LNCAP (cell line): Measurements from ENCODE around the gene PF4V1.

Source experiments
- TF ChIP-seq, protein P1 (sequence below): fragments of 450-650 bp; IDR thresholded peaks from 2 replicates; pipeline ENCODE4 v1.5.1; 2017; ENCODE audit warnings: mild to moderate bottlenecking

The PF4V1 gene

DNA sequence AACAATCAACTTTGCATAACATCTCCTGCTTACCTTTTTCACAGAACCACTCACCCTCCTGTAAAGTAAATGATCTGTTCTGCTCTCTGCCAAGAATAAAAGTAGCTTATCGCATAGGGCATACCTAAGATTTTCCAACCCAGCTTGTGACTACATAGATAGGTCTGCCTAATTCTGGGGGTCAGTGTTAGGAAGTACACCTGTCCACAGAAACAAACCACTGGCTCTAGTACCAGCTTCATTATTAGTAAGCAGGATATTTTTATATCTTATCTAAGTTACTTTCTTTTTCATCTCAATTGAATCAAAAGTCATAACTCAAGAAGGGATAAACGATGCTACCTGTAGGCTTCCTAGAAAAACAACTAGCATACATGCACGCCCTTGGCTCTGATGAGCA, 39.9 kb downstream of the PF4V1 start:
- TF ChIP-seq, protein P1, sequence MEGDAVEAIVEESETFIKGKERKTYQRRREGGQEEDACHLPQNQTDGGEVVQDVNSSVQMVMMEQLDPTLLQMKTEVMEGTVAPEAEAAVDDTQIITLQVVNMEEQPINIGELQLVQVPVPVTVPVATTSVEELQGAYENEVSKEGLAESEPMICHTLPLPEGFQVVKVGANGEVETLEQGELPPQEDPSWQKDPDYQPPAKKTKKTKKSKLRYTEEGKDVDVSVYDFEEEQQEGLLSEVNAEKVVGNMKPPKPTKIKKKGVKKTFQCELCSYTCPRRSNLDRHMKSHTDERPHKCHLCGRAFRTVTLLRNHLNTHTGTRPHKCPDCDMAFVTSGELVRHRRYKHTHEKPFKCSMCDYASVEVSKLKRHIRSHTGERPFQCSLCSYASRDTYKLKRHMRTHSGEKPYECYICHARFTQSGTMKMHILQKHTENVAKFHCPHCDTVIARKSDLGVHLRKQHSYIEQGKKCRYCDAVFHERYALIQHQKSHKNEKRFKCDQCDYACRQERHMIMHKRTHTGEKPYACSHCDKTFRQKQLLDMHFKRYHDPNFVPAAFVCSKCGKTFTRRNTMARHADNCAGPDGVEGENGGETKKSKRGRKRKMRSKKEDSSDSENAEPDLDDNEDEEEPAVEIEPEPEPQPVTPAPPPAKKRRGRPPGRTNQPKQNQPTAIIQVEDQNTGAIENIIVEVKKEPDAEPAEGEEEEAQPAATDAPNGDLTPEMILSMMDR: no peak

DNA sequence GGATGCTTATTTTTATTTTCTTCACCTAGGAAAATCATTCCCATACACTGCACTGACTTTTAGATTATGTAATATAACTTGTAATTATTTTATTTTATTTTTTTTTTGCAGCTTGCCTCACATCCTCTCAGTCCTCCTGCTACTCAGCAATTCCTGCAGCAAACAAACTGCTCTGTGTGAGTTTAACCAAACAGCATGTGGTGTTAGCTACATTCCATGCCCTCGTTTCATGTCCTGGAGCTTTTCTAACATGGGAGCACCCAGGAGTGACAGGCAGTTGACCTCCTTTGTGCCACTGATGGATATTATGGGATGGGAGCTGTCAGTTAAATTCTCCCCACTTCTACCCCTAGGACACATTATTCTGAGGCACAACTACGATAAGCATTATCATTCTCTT, 40.9 kb downstream of the PF4V1 start:
- TF ChIP-seq, protein P1: no peak

DNA sequence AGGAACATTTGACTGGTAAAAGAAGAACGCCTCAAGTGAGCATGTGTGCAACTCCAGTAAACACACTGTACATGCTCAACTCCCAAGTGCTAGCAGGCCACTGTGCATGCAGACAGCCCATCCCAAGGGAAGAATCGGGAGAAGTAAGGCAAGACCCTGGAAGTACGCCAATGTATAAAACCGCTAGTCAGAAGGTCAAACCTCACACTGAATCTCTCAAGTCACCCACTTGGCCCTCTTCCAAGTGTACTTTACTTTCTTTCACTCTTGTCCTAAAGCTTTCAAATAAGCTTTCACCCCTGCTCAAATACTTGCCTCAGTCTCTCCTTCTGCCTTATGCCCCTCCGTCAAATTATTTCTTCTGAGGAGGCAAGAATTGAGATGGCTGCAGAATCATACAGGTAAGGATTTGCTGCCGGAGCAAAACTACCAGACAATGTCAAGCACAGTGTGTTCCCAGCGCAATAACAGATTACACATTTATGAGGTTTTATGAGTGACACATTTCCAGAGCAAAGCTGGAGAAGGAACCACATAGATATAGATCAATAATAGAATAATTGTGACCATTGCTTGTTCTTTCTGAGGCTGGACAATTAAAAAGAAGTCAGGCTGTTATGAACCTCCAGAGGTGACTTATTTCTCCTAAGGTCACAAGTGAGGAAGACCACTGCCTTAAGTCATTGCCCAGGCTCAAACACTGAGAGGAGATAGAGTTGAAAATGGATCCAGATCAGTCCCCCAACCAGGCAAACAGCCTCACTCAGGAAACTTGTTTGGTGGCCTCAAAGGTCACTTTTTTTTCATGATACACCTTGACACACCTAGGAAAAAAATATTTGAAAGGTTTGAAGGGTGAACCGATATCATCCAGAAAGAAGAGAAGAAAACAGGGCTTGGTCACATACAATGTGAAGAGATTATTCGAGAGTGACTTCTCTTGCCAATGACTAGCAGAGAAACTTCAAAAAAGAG, 42.4 kb downstream of the PF4V1 start:
- TF ChIP-seq, protein P1: no peak

DNA sequence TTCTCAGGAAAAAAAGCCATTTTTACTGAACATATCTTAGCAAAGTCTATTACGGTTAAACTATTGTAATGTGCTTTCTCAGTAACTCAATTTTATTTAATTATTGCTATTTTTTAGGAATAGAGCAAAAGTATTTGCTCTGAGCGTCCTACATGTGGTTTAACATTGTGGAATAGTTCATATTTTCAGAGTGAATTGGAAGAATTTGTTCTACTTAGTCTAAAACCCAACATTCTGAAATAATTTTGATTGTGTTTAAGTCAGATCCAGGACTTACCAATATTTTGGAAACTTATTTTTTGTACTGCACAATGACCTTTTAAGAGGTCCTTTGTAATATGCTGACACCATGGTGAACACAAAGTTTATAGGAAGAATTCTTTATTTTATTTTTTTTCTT, 43.3 kb downstream of the PF4V1 start:
- TF ChIP-seq, protein P1: no peak

DNA sequence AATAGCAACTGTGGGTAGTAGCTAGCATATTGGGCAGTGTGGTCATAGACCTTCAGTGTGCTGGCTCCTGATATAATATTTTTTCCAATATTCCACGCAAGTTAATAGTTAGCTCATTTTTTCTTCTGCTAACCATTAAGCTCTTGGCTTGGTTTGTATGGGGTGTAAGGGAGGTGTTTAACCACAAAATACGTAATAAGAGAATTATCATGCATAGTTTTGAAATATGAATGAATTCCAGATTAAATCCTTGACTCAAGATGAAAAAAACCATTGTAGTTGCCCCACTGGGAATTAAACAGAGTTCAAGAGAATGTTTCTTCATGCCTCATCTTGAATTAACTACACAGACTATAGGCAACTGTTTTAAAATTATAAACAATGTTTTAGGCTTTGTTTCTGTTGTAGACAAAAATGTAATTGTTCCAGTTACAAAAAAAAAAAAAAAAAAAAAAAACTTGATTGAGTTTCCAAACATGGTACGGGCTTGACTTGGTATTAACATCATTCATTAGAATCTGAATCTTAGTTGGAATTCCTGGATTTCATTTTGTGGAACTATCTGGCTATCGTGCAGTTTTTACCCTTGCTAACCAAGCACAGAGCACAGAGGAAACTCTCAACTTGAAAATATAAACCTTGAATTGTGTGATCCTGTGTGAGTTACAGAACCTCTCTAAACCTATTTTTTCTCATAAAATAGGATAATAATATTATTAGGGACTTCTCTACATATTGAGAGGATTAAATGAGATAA, 44.5 kb downstream of the PF4V1 start:
- TF ChIP-seq, protein P1: no peak

DNA sequence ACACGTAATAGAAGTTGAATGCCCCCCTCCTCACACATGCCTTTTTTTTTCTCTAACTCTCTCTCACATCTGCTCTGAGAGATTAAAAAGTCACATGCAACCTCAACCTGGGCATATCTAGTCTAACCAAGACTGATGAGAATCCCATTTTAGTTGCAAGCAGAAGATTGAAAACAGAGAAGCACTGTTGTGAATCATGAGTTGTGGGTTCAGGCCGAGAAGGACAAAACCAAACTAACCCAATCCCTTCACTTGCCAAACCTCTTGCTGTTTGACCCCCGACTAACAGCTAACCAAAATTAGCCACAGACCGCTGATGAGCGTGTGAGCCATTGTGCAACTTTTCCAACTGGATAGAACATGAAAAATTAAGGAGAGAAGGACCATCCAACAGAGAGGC, 47.9 kb downstream of the PF4V1 start:
- TF ChIP-seq, protein P1: no peak

DNA sequence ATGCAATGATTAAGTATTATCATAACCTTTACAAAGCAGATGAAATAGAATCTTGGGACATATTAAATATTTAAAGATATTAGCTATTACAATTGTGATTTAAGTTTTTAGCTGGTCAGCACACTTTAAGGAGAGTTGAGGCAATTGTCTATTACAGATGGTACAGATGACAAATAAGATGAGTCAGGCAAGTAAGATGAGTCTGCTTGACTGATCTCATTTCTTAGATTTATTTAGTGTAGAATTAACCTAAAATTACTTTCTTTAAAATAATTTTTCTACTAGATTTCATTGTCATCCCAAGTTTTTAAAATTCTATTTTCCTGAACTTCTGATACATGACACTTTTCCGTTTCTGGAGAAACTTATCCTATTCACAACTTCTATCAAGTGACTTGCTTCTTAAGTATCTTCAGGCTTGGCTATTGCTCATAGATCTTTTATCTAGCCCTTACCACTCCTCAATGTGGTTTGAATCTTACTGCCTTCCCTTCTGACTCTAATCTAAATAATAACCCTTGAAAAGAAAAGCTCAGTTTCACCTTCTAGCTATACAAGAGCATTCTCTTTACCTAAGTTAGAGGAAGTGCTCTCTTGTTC, 49.0 kb downstream of the PF4V1 start:
- TF ChIP-seq, protein P1: no peak
